GM21367 (cell line): ENCODE data around the gene PAK4.

Experiments
- ATAC-seq: cut with Tn5 transposase; IDR thresholded peaks from one replicate; pipeline ENCODE4 v1.9.1; 2021; ENCODE audit not compliant: unreplicated experiment

PAK4 gene

GRCh38 chr19:39177736-39178135, 52.1 kb downstream of the PAK4 start:
- ATAC-seq, result no peak

GRCh38 chr19:39178296-39179006, 52.9 kb downstream of the PAK4 start:
- no peak for ATAC-seq

GRCh38 chr19:39179754-39180153, 54.2 kb downstream of the PAK4 start:
- no peak for ATAC-seq

DNA sequence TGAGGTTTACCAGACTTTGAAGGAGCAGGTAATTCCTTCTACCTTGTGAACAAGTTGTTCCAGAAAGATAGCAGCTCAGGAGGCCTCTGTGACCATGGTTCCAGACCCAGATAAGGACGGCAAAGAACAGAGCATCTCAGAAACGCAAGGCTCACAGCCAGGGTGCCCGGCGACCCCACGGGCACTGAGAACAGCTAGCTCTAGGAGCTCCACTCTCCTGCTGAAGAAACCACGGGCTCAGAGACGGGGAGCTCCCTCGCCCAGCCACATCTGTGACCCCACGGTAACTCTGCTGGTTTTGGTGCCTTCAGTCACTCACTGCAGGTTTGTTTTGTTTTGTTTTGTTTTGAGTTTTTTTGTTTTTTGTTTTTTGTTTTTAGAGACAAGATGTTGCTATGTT, 55.2 kb downstream of the PAK4 start:
- no peak for ATAC-seq

DNA sequence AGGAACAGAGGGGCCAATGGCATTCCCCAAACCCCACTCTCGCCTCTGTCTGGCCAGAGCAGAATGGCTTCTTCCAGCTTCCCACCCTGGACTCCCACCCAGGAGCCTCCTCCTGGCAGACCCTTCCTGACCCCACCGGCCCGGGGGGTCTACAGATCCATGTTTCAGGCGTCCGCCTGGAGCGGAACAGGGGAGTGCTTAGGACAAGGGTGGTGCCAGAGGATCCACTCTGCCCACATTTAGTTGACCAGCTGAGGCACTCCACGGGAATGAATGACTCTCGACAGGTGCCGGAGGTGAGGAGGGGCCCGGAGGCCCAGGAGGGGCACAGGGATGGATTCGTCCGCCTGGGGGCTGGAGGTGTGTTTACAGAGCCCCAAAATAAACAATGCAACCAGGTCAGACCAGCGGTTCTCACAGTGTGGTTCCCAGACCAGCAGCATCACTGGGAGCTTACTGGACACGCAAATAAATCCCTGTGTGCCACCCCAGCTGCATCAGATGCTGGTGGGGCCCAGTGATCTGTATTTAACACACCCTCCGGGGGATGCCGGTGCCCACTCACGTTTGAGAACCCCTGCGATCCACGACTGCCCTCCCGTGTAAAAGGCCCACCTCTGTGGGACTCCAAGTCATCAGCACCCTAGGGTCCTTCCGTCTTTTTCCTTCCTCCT, 56.1 kb downstream of the PAK4 start:
- ATAC-seq, result no peak

DNA sequence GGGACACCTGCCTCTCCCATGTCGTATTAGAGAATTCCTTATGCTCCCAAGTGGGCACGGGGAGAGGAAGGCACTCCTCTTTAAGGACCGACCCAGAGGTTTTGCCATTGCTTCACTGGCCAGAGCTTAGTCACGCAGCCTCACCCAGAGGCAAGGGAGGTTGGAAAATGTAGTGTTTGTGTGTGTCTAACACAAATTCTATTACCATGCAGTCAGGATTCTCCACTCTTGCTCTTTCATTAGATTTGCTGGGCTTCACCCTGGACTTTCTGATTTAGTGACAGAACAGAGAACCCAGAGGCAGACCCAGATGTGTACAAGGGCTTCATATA, 56.6 kb downstream of the PAK4 start:
- ATAC-seq, result no peak

DNA sequence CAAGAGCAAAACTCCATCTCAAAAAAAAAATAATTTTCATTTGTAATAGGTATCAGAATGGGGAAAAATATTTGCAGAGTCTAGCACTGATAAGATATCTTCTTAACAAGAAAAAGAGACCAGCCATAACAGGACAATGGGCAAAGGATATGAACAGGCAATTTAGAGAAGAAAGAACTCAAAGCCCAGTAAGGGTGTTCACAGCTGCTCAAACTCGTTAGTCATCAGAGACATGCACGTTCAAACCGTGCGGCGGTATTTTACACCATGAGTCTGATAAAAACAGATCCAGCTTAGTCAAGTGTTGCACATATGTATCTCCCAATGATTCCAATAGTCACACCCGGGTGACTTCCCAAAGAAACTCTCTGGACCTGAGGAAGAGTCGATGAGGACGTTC, 57.5 kb downstream of the PAK4 start:
- ATAC-seq, result no peak

DNA sequence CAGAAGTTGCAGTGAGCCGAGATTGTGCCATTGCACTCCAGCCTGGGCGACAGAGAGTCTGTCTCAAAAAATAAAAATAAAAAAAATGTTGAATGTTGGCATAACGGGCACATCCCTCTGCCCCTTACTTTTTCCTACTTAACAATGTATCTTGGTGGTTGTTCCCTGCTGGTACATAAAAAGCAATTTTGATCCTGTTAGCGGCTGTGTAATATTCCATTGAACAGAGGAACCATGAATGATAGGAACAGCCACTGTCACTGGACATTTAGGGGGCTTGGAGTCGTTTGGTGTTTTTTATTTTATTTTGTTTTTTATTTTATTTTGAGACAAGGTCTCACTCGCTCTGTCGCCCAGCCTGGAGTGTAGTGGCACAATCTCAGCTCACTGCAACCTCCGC, 60.8 kb downstream of the PAK4 start:
- ATAC-seq, result no peak

- no peak for ATAC-seq
Observed at GRCh38 chr19:39187552-39187943, 62.0 kb downstream of the PAK4 start.

DNA sequence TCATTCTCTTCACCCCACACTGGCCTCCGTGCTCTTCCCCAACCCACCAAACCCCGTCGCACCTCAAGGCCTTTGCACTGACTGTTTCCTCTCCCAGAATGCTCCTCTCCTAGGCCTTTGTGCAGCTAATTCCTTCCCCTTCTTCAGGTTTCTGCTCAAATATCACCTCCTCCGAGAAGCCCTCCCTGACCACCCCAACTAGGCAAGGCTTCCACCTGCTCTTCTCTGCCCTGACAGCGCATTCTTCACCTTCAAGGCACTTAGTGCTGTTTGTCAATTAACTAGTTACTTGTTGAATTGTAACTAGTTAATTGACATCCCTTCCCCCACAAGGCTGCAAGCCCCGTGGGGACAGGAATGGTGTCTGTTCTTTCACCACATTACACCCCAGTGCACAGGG, 63.4 kb downstream of the PAK4 start:
- ATAC-seq, result no peak

- no peak for ATAC-seq
Observed at GRCh38 chr19:39190768-39191167, 65.2 kb downstream of the PAK4 start.

GRCh38 chr19:39192846-39193245, 67.3 kb downstream of the PAK4 start:
- no peak for ATAC-seq

DNA sequence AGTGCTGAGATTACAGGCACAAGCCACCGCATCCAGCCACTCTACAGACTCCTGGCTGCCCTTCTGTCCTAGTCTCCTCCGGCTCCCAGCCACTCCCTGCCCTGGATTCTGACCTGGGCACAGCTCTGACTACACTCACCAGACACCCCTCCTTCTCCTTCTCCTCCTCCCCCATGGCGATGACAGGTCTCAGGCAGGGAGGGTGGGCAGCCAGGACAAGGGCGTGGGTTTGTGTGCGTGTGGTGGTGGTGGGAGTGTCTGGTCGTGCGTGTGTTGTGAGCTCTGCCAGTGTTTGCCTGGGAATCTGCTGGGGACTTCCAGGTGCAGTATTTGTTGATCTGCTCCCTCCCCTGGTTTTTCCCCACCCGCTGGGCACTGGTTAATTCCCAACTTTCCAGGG, 68.2 kb downstream of the PAK4 start:
- no peak for ATAC-seq

GRCh38 chr19:39194832-39195542, 69.4 kb downstream of the PAK4 start:
- no peak for ATAC-seq

GRCh38 chr19:39195755-39196154, 70.2 kb downstream of the PAK4 start:
- ATAC-seq, result no peak

GRCh38 chr19:39196320-39196719, 70.7 kb downstream of the PAK4 start:
- ATAC-seq, result no peak

- no peak for ATAC-seq
Observed at GRCh38 chr19:39196860-39197562, 71.4 kb downstream of the PAK4 start, which contains the start of gene NCCRP1. Gene NCCRP1, plus strand, starts transcription at chr19:39196964. Its CDS starts 19 bp downstream, at chr19:39196983.

DNA sequence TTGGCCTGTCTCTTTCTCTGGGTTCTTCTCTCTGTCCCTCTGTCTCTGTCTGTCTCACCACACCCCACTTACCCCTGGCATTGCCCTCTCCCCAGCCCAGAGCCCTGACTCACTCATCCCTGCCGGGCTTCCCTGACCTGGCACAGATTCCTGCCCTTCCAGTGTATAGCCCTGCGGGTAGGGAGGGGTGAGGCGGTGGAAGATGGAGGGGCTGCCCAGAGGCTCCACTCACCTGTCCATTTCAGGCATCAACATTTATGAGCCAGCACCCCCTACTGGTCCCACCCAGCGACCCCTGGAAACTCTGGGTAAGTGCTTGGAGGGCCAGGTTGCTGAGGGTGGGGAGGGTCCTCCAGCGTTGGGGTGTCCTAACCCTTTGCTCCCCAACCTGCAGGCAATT, 72.2 kb downstream of the PAK4 start:
- ATAC-seq, result no peak

DNA sequence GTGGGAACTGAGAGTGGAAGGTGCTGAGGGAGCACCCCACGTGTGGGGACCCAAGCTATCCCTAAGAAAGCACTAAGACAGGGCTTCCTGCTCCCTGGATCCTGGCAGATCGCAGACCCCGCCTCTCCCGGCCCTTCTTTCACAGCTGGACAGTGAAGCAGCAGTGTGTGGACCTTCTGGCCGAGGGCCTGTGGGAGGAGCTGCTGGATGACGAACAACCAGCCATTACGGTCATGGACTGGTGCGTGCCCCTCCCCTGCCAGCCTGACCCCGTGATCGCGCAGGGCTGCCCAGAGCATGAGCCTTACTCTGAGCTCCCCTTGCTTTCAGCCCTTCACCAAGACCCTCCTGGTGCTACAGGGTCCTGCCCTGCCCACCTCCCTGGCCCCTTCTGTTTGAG, 73.4 kb downstream of the PAK4 start:
- ATAC-seq, result no peak

DNA sequence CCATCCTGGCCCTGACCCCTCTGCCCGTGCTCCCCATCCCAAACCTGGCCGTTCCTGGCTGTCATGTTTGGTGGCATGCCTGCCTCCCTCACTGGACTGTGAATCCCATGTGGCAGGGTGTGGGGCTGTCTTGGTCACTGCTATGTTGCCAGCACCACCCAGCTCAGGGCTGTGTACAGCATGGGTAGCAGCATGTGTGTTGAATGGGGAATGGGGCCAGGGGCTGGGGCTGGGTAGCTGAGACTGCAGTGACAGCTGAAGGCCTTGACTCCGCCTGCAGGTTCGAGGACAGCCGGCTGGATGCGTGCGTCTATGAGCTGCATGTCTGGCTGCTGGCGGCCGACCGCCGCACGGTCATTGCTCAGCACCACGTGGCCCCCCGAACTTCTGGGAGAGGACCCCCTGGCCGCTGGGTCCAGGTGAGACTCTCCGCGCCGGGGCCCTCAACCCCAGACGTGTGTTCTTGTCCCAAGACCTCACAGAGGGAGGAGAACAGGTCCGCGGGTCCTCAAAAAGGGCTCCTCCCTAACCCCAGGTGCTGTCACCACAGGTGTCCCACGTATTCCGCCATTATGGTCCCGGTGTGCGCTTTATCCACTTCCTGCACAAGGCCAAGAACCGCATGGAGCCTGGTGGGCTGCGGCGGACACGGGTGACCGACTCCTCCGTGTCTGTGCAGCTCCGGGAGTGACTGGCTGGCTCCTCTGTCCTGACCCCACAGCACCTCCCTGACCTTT, 74.6 kb downstream of the PAK4 start:
- ATAC-seq, result no peak

GRCh38 chr19:39200803-39201115, 75.2 kb downstream of the PAK4 start:
- ATAC-seq, result no peak
